Esophagus squamous epithelium (tissue), 4 donors: Measurements from ENCODE around the gene PEX7.

Experiments used
- CTCF ChIP-seq, 6 experiments: fragments of 450-650 bp in 4 of 6; fragments of 200-600 bp in 2 of 6; sonication (generic) in 2 of 6; IDR thresholded peaks; one replicate each; pipeline ENCODE4 v1.5.1; 2016 to 2019; ENCODE audit warnings: antibody characterized with exemption in 6 of 6, mild to moderate bottlenecking in 4 of 6, moderate library complexity in 4 of 6
- POLR2A ChIP-seq, 4 donors: fragments of 450-650 bp; IDR thresholded peaks; one replicate each; pipeline ENCODE4 v1.6.1; 2017; ENCODE audit warnings: antibody characterized with exemption in 4 of 4, mild to moderate bottlenecking in 4 of 4, moderate library complexity in 3 of 4

DNA sequence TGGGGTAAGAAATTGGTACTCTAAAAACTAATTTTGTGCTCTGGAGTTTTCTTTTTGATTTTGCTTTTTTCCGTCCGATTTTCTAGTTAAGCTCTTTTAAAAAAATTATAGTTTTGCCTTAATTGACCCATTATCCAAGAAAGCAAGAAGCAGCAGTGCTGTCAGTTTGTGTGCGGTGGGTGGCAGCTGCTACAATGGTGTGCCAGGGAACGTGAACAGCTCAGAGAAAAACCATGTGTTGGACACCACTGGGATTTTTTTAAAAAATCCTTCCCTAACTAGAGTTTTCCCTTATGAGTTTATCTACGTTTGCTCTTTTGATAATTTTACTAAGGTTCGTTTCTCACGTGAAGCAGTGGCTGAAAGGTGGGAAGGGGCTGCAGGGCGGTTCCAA lies 38.1 kb upstream of the PEX7 start:
- TF ChIP-seq CTCF (IDR thresholded peaks at IDR 0.05): no peak
- no peak for TF ChIP-seq POLR2A (IDR thresholded peaks at IDR 0.05)
